Psoas muscle (tissue), 8 donors: Measurements from ENCODE around the gene CCDC9. TPM values are rescaled to one million over a fixed set of nuclear protein-coding genes. Genes with fewer than 3 reads are reported as not detected.
"Not testable (repeated sequence)": the region's sequence is repeated elsewhere in the genome, so short reads cannot be mapped to it uniquely, and the experiment has no call there.

ENCODE experiments used
- ATAC-seq, 4 donors: fragments of 200-7000 bp; cut with Tn5 transposase; one replicate each; pipeline ENCODE4 v1.9.1; 2020; ENCODE audit warnings: moderate library complexity in 3 of 4, mild to moderate bottlenecking in 2 of 4
- DNase-seq, 2 donors: peaks; one replicate each; pipeline ENCODE4 v3.0.0-alpha.2; 2020
- H3K27ac ChIP-seq: fragments of 200-600 bp; one replicate; pipeline ENCODE4 v1.8.0; 2022
- H3K27me3 ChIP-seq, 3 donors: fragments of 200-600 bp in 1 of 3; one replicate each; pipeline versions ENCODE4 v1.6.1 to v1.8.0; 2013 to 2022; ENCODE audit warnings: low read length in 2 of 3, mild to moderate bottlenecking in 2 of 3, moderate library complexity in 1 of 3; ENCODE audit not compliant: insufficient read depth in 3 of 3
- H3K36me3 ChIP-seq, 2 donors: fragments of 200-600 bp in 1 of 2; one replicate each; pipeline versions ENCODE4 v1.6.1 to v1.8.0; 2013 to 2022; ENCODE audit warnings: low read depth in 1 of 2, mild to moderate bottlenecking in 1 of 2, moderate library complexity in 1 of 2; ENCODE audit not compliant: insufficient read depth in 1 of 2
- H3K4me1 ChIP-seq: fragments of 200-600 bp; one replicate; pipeline ENCODE4 v1.8.0; 2022
- H3K4me3 ChIP-seq: fragments of 200-600 bp; one replicate; pipeline ENCODE4 v1.8.0; 2022; ENCODE audit warnings: mild to moderate bottlenecking
- H3K9me3 ChIP-seq: fragments of 200-600 bp; one replicate; pipeline ENCODE4 v1.8.0; 2022
- CTCF ChIP-seq: fragments of 200-600 bp; IDR thresholded peaks from one replicate; pipeline ENCODE4 v1.8.0; 2022; ENCODE audit warnings: antibody characterized with exemption
- WGBS, 3 donors: extraction: QIAGEN DNeasy Blood & Tissue Kit; methylation state at CpG; one replicate each; pipeline versions ENCODE4 v1.1.6 to v1.1.7; 2013; 5-methylcytosine and 5-hydroxymethylcytosine counted together
- intact Hi-C, 2 donors: fragments of 100-400 bp; cut with DNase I; formaldehyde crosslinking; loops; one replicate each; pipeline versions ENCODE4 v1.11.0 to v1.14.2; 2022
- polyA plus RNA-seq, 3 donors: library from polyadenylated mRNA; stranded (reverse); fragments of 200-250 nt; gene quantifications; one replicate each; pipeline ENCODE4 v1.2.3, GENCODE V29; 2013
- total RNA-seq, 4 donors: library from RNA; stranded (reverse); fragmentation: NEBNext Ultra II Directional in 2 of 4; extraction: Animal tissue kit (Norgen Biotek cat#: 25700) in 2 of 4; gene quantifications; one replicate each; pipeline versions ENCODE4 v1.2.1 to v1.2.4, GENCODE V29; 2021 to 2023
- donor health status: healthy with polysubstance abuse.
- donor health status: DM: no; HTN: no; CAD: no; lungs with moderate emphysema.
- donor health status: Bipolar disorder and iron deficiency.
- donor health status: healthy.
- donor health status: DM: yes; HTN: yes; CAD: no.
- donor health status: DM: no; HTN: no; CAD: no.
- donor health status: DM: no; HTN: no; CAD: no.
- donor health status: DM: yes; HTN: yes; CAD: no.

The CCDC9 gene
- total and polyA plus RNA-seq, 7 donors, result 16.9 to 28.5 (median 24.0) TPM

- ATAC-seq, result peak in 1 of 4 donors; percentile 4
- WGBS, 3 donors, result 10 to 23% (median 14%) methylated on average over 51 to 82 of the region's 82 CpGs
- H3K27me3 ChIP-seq, result no peaks in the 10 kb centered on the region
- peaks cover 8% of the 10 kb centered on the region for H3K4me1 ChIP-seq
- H3K27ac ChIP-seq, result peak overlapping the region; percentile 54
- peak overlapping the region; percentile 62 for H3K4me3 ChIP-seq
- no peaks in the 10 kb centered on the region for H3K9me3 ChIP-seq
- H3K36me3 ChIP-seq, result peaks cover 12 to 25% of the 10 kb centered on the region in 2 donors
- peak in 1 of 2 donors; percentile 39 for DNase-seq
- intact Hi-C loops, result loop anchor here in 1 of 2 donors (1.0 kb wide), 1 partner anchor 18 kb away; no protein-coding TSS in a partner anchor
- TF ChIP-seq CTCF, result no peak
These were observed 18.8 kb downstream of the CCDC9 start for GRCh38 chr19:47274891-47275761.

- Histone ChIP-seq H3K4me1 (peaks cover 8% of the 10 kb centered on the region), H3K27me3 (no peaks in the 10 kb centered on the region), H3K9me3 (no peaks in the 10 kb centered on the region), H3K36me3 (peaks cover 8 to 17% of the 10 kb centered on the region in 2 donors), H3K27ac (peak overlapping the region; percentile 54), H3K4me3 (peak overlapping the region; percentile 62)
- DNase-seq (peak; percentile 77 to 79), ATAC-seq (peak in 2 of 4 donors; percentile 11 to 12)
- intact Hi-C loops, result no loop called here
- WGBS, 3 donors, result 36 to 54% (median 43%) methylated on average over 13 of the region's 13 CpGs
- TF ChIP-seq CTCF, result no peak
These were observed 19.6 kb downstream of the CCDC9 start for GRCh38 chr19:47275791-47276461.

DNA sequence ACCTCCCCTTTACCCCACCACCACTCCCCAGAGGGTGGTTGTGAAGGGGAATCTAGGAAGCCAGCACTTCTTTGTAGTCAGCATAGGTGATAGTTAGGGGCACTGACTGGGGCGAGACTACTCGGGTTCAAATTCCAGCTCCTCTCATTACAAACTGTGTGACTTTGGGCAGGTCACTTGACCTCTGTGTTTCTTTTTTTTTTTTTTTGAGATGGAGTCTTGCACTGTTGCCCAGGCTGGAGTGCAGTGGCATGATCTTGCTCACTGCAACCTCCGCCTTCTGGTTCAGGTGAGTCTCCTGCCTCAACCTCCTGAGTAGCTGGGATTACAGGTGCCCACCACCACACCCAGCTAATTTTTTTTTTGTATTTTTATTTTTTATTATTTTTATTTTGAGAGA lies 20.2 kb downstream of the CCDC9 start:
- intact Hi-C loops, result not testable (repeated sequence)
- 77 to 85% (median 81%) methylated on average over 3 of the region's 3 CpGs for WGBS, 3 donors

DNA sequence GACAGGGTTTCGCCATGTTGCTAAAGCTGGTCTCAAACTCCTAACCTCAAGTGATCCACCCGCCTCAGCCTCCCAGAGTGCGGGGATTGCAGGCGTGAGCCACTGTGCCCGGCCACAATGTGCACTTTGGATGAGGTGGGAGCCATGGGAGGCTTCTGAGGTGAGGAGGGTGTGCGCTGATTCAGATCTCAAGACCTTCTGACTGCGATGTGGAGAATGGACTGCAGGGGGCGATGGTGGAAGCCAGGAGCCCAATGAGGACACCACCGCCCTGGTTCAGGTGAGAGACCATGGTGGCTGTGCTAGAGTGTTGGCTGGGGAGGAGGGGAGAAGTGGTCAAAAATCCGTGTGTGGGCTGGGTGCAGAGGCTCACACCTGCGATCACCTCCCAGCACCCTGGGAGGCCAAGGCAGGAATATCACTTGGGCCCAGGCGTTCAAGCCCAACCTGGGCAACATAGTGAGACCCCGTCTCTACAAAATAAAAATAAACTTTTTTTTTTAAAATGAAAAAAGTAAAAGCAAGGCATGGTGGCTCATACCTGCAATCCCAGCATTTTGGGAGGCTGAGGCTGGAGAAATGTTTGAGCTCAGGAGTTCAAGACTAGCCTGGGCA lies 24.0 kb downstream of the CCDC9 start:
- H3K27me3 ChIP-seq, result no peaks in the 10 kb centered on the region
- H3K4me3 ChIP-seq, result no peak overlapping the region
- H3K36me3 ChIP-seq, result peaks cover 0 to 4% of the 10 kb centered on the region in 2 donors
- DNase-seq (no peak), ATAC-seq (no peak)
- H3K4me1 ChIP-seq, result peaks cover 8% of the 10 kb centered on the region
- no peak overlapping the region for H3K27ac ChIP-seq
- intact Hi-C loops, result no loop called here
- peak; percentile 39 for TF ChIP-seq CTCF
- 90 to 92% (median 90%) methylated on average over 13 of the region's 13 CpGs for WGBS, 3 donors
- no peaks in the 10 kb centered on the region for H3K9me3 ChIP-seq

More for the DNA sequence above, 20.2 kb downstream of the CCDC9 start:
- DNase-seq, ATAC-seq, H3K9me3 ChIP-seq, H3K27me3 ChIP-seq, H3K4me1 ChIP-seq, H3K4me3 ChIP-seq: not testable (repeated sequence)
- peaks cover 5 to 12% of the 10 kb centered on the region in 2 donors for H3K36me3 ChIP-seq
- peak overlapping the region; percentile 54 for H3K27ac ChIP-seq
